ENCODE results near the gene MCTP2.
A peak's percentile ranks its signal among the peaks of the same experiment; 100 is the strongest.

The MCTP2 gene

DNA sequence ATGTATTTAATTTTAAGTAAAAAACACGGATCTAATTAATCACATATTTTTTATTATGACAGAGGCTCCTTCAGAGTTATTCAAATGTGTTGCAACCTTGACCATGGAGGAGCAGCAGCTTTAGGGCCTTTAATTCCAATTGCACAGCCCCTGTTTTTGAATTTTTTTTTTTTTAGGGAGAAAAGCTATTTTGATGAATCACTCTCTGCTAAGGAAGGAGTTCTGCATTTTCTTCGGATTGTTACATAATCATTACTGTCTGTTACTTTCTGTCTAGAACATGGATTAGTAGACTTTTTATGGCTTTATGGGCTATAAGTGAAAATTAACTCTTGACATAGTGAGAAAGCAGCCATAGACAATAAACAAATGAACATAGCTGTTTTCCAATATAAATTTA lies 90.8 kb downstream of the MCTP2 start:
- no peaks in the 10 kb centered on the region for H3K27me3 ChIP-seq (ENCODE audit: insufficient read depth, poor library complexity, severe bottlenecking)
- 0 out of 2 replicates have a peak overlapping the region, but pooled peaks have one; percentile 14 for H3K27ac ChIP-seq (replicated peaks)
- peak in 1 of 2 experiments; percentile 41 for DNase-seq (ENCODE audit: low read depth in 1 of 2, low spot score in 1 of 2)
- peak; percentile 56; the same call in 1 of the 2 replicates for TF ChIP-seq SPI1 (IDR thresholded peaks at IDR 0.05; ENCODE audit: borderline replicate concordance, low read depth)
- TF ChIP-seq, protein P1, sequence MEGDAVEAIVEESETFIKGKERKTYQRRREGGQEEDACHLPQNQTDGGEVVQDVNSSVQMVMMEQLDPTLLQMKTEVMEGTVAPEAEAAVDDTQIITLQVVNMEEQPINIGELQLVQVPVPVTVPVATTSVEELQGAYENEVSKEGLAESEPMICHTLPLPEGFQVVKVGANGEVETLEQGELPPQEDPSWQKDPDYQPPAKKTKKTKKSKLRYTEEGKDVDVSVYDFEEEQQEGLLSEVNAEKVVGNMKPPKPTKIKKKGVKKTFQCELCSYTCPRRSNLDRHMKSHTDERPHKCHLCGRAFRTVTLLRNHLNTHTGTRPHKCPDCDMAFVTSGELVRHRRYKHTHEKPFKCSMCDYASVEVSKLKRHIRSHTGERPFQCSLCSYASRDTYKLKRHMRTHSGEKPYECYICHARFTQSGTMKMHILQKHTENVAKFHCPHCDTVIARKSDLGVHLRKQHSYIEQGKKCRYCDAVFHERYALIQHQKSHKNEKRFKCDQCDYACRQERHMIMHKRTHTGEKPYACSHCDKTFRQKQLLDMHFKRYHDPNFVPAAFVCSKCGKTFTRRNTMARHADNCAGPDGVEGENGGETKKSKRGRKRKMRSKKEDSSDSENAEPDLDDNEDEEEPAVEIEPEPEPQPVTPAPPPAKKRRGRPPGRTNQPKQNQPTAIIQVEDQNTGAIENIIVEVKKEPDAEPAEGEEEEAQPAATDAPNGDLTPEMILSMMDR (IDR thresholded peaks at IDR 0.05; ENCODE audit: insufficient read depth, low read length) = no peak
- no peak overlapping the region for H3K4me3 ChIP-seq (replicated peaks; ENCODE audit: insufficient read depth, low read length)

DNA sequence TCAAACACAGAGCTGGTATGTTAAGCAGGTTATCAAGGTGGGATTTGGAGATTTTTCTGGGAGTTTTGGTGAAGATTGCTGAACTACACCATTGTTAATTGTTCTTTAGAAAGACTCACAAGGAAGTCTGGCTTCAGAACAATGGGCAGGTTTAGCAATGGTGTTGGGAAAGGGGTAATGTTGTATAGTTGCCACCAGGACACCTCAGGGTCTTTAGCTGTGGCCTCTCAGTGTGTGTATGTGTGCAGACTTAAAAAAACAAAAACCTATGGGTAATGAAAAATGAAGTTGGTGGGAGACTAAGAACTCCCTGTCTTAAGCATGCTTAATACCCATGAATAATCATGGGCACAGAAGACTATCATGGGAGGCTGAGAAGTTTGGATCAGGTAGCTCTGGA lies 91.7 kb downstream of the MCTP2 start:
- H3K27ac ChIP-seq (replicated peaks) = no peak overlapping the region
- no peaks in the 10 kb centered on the region for H3K27me3 ChIP-seq (ENCODE audit: insufficient read depth, poor library complexity, severe bottlenecking)
- TF ChIP-seq, protein P2, sequence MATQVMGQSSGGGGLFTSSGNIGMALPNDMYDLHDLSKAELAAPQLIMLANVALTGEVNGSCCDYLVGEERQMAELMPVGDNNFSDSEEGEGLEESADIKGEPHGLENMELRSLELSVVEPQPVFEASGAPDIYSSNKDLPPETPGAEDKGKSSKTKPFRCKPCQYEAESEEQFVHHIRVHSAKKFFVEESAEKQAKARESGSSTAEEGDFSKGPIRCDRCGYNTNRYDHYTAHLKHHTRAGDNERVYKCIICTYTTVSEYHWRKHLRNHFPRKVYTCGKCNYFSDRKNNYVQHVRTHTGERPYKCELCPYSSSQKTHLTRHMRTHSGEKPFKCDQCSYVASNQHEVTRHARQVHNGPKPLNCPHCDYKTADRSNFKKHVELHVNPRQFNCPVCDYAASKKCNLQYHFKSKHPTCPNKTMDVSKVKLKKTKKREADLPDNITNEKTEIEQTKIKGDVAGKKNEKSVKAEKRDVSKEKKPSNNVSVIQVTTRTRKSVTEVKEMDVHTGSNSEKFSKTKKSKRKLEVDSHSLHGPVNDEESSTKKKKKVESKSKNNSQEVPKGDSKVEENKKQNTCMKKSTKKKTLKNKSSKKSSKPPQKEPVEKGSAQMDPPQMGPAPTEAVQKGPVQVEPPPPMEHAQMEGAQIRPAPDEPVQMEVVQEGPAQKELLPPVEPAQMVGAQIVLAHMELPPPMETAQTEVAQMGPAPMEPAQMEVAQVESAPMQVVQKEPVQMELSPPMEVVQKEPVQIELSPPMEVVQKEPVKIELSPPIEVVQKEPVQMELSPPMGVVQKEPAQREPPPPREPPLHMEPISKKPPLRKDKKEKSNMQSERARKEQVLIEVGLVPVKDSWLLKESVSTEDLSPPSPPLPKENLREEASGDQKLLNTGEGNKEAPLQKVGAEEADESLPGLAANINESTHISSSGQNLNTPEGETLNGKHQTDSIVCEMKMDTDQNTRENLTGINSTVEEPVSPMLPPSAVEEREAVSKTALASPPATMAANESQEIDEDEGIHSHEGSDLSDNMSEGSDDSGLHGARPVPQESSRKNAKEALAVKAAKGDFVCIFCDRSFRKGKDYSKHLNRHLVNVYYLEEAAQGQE (IDR thresholded peaks at IDR 0.05; ENCODE audit: insufficient replicate concordance, low read depth) = no peak
- TF ChIP-seq SPI1 (IDR thresholded peaks at IDR 0.05; ENCODE audit: borderline replicate concordance, low read depth) (no peak), POLR2AphosphoS5 (IDR thresholded peaks at IDR 0.05; ENCODE audit: low read depth) (no peak), GABPA (IDR thresholded peaks at IDR 0.05; ENCODE audit: low read depth) (no peak)
- TF ChIP-seq, protein P1 (IDR thresholded peaks at IDR 0.05; ENCODE audit: insufficient read depth, low read length) = no peak
- H3K4me3 ChIP-seq (replicated peaks; ENCODE audit: insufficient read depth, low read length) = no peak overlapping the region
- DNase-seq (ENCODE audit: low read depth in 1 of 2, low spot score in 1 of 2) = no peak

DNA sequence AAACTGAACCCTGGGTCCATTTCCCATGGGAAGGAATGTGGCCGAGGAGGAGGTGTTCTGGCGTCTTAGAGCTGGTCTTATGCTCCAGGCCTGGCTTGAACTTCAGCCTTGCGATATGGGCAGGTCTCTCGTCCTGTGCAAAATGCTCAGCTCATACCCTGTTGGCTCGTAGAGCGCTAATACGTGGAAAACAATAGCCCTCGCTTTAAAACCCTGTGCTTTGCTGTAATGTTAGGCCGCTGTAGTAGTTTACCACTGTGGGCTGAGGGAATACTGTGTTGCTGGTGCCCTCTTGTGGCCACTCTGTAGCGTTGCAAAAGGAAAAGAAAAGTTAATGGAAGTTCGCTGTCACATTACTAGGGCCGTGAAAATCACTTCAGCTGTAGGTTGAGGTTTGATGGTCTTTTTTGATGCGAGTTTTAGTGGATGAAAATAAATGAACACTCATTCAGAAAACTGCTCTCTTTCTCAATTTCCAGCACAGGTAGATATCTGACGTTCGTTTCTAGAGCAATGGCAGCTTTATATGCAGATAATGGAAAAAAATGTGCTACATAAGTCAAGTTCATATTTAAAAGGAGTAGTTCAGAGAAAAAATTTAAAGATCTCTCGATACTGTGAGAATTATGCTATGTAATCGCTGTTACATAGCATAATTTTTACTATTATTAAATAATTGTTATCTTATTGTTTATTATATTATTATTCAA lies 92.9 kb downstream of the MCTP2 start:
- TF ChIP-seq, protein P1 (IDR thresholded peaks at IDR 0.05; ENCODE audit: insufficient read depth, low read length) = peak; percentile 73
- TF ChIP-seq POLR2AphosphoS5 (IDR thresholded peaks at IDR 0.05; ENCODE audit: low read depth) (no peak), GABPA (IDR thresholded peaks at IDR 0.05; ENCODE audit: low read depth) (no peak), SPI1 (IDR thresholded peaks at IDR 0.05; ENCODE audit: borderline replicate concordance, low read depth) (no peak)
- TF ChIP-seq, protein P2 (IDR thresholded peaks at IDR 0.05; ENCODE audit: insufficient replicate concordance, low read depth) = no peak
- no peak overlapping the region for H3K4me3 ChIP-seq (replicated peaks; ENCODE audit: insufficient read depth, low read length)
- H3K27ac ChIP-seq (replicated peaks) = no peak overlapping the region
- no peaks in the 10 kb centered on the region for H3K27me3 ChIP-seq (ENCODE audit: insufficient read depth, poor library complexity, severe bottlenecking)
- DNase-seq (ENCODE audit: low read depth in 1 of 2, low spot score in 1 of 2) = peak; percentile 34 to 73
